Stimulated activated CD4-positive, alpha-beta T cell treated with anti-CD3 and anti-CD28 coated beads, Interleukin-1b, Interleukin-23, amount 100 ng/mL, for 4 hours (primary cell): Measurements from ENCODE around the gene ZFP64.
A peak's percentile ranks its signal among the peaks of the same experiment; 100 is the strongest.
"Not testable (repeated sequence)": the region's sequence is repeated elsewhere in the genome, so short reads cannot be mapped to it uniquely, and the experiment has no call there.

Source experiments
- DNase-seq, 2 donors: peaks; one replicate each; pipeline ENCODE4 v3.0.0-alpha.2; 2020; ENCODE audit warnings: low read depth in 2 of 2

ZFP64 gene

GRCh38 chr20:52160049-52160570 is 31.5 kb downstream of the ZFP64 start:
- DNase-seq, result no peak

DNA sequence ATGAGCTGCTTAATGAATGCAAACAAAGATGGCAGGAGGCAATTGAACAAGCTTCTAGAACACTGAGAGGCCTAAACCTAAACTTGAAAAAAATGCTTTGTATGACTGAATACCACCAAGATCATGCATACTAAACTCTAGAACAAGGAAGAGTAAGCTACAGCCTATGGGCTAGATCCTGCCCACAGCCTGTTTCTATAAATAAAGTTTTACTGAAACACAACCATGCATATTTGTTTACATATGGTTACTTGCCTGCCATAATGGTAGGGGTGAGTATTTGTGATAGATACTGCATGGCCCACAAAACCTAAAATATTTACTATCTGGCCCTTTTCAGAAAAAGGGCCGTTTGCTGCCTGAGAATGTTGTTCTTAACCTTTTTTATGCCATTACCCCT is 37.0 kb downstream of the ZFP64 start:
- no peak for DNase-seq

DNA sequence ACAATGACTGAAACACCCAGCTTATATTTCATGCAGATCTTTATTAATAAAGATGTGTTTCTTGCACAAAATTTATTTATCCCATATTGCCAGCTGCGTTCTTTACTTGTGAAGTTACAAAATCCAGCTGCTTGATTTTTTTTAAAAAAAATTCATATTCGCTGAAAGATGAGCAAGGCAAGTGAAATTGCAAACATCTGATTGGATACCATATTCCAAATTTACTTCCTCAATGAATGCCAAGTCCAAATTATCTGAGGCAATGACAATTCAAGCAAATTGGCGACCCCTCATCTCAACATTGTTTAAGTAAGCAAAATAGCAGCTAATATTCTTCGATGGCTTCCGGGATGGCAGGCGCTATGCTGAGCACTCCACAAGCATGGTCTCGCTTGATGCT is 37.7 kb downstream of the ZFP64 start:
- DNase-seq, result no peak

DNA sequence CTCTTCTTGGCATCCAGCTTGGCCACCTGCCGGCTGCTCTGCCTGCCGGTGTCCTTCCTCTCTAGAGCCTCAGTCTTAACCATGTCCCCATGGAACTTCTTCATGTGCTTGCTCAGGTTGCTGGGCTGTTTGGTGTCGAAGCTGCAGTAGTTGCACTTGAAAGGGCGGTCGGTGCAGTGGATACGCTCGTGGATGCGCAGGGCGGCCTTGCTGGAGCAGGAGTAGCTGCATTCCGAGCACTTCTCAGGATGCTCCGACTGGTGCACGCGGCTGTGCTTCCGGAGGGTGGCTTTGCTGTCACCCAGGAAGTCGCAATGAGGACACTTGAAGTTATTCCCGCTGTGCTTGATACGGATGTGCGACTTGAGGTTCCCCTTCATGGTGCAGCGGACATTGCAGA is 38.7 kb downstream of the ZFP64 start:
- no peak for DNase-seq

DNA sequence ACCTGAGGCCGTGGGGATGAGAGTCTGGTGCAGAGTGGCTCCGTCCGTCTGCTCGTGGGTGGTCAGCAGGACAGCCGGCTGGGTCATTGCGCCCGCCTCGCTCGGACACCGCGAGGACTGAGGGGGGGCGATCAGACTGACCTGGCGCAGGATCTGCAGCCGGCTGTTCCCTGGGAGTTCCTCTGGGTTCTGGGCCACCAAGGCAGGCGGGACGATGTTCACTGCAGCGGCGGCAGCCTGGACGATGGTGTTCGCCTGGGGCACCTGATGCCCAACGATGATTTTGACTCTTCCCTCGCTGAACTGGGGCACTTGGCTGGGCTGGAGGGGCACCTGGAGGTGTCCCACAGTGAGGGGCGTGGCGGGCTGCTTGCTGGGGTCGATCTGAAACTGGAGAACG is 39.2 kb downstream of the ZFP64 start:
- no peak for DNase-seq

DNA sequence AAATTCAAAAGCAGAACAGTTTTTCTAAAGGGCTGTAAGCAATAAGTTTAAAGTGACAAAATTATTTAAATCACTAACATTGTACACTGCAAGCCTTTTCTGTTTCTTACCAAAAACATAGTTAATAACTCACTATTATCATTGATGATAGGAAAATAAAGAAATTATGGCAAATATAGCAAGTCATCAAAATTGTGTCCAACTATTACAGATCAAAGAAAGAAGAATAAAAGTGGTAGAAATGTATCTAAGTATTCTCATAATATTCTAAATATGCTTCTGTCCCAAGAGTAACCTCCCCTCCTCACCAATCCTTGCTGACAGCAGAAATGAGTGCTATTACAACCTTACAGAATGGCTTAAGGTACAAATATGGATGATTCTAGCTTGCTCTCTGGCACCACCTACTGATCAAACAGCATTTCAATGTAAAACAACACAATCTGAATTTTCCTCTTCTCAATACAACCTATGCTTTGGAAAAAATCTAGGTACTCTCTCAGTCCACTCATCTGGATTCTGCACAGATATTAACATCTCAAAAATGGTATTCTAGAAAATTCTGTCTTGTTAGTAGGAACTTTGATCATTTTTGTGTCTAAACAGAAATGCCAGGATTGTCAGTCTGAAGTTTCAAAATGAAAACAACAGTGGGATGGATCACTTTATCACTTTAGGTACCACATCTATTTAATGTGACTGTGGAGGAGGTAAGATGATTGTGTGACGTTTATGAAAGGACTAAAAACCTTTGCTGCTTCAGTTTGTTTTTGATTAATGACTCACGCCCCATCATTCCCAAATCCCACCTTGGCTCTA is 40.9 kb downstream of the ZFP64 start:
- DNase-seq, result peak in 1 of 2 donors; percentile 21

- DNase-seq, result no peak
Observed at GRCh38 chr20:52145587-52145986, 46.0 kb downstream of the ZFP64 start.

DNA sequence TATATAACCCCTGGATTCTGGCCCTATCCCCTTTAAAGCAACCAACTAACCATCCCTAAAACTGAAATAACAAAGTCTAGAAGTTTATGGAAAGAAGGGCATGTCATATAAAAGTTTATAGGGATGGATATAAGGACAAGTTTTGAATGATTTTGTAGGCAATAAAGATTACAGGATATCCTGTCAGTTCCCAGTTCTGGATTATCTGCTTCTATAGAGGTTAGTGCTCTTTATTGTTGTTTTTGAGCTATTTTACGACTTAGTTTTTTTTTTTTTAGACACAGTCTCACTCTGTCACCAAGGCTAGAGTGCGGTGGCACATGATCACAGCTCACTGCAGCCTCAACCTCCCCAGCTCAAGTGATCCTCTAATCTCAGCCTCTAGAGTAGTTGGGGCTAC is 48.3 kb downstream of the ZFP64 start:
- no peak for DNase-seq

DNA sequence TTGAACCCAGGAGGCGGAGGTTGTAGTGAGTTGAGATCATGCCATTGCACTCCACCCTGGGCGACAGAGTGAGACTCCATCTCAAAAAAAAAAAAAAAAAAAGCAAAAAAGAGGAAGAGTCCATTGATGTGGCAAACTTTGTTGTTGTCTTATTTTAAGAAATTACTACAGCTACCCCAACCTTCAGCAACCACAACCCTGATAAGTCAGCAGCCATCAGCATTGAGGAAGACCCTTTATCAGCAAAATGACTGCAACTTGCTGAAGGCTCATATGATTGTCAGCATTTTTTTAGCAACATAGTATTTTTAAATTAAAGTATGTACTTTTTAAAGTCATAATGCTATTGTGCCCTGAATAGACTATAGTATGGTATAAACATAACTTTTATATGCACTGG is 48.8 kb downstream of the ZFP64 start:
- DNase-seq, result no peak

- DNase-seq, result no peak
Observed at GRCh38 chr20:52139986-52140385, 51.6 kb downstream of the ZFP64 start.

- DNase-seq, result no peak
Observed at GRCh38 chr20:52137850-52138249, 53.7 kb downstream of the ZFP64 start.

GRCh38 chr20:52133714-52134113 is 57.9 kb downstream of the ZFP64 start:
- DNase-seq, result not testable (repeated sequence)

GRCh38 chr20:52132337-52132736 is 59.2 kb downstream of the ZFP64 start:
- DNase-seq, result no peak

- DNase-seq, result no peak
Observed at GRCh38 chr20:52131048-52131643, 60.4 kb downstream of the ZFP64 start.

- no peak for DNase-seq
Observed at GRCh38 chr20:52130406-52130805, 61.2 kb downstream of the ZFP64 start.

DNA sequence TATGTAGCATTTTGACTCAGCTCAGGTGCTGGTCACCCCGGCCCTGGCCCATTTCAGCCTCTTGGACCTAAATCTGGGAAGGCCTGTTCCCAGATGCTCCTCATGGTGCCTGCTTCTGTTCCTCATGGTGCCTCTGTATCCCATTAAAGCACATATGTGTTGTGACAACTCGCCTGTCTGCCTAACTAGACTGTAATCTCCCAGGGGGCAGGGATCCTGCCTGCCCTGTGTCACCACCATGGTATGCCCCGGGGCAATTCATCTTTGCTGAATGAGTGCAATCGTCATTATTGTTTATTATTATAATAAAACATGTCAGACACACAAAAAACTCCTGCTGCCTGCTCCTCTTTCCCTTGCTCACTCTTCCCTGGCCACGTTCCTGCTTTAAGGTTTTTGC is 62.0 kb downstream of the ZFP64 start:
- no peak for DNase-seq

DNA sequence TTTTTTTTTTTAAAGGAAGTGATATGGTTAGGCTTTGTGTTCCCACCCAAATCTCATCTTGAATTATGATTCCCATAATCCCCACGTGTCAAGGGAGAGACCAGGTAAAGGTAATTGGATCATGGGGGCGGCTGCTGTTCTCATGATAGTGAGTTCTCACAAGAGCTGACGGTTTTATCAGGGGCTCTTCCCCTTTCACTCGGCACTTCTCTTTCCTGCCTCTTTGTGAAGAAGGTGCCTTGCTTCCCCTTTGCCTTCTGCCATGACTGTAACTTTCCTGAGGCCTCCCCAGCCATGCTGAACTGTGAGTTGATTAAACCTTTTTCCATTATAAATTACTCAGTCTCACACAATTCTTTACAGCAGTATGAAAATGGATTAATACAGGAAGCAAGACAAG is 64.3 kb downstream of the ZFP64 start:
- no peak for DNase-seq

DNA sequence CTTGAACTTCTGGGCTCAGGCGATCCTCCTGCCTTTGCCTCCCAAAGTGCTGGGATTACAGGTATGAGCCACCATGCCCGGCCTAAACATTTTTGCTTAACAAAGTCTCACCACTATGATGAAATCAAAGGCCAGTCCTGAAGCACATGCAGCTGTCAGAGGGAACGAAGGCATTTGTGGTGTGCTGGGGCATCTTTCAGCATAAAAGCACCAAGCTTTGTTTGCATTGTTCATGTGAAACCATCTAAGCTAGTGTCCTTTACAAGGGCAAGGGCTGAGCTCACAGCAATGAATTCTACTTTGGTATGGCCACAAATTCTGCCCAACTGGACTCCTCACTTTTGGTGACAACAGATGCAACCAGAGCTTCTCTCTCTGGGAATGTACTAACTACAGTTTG is 66.8 kb downstream of the ZFP64 start:
- DNase-seq, result no peak

GRCh38 chr20:52118696-52119095 is 72.9 kb downstream of the ZFP64 start:
- DNase-seq, result no peak

DNA sequence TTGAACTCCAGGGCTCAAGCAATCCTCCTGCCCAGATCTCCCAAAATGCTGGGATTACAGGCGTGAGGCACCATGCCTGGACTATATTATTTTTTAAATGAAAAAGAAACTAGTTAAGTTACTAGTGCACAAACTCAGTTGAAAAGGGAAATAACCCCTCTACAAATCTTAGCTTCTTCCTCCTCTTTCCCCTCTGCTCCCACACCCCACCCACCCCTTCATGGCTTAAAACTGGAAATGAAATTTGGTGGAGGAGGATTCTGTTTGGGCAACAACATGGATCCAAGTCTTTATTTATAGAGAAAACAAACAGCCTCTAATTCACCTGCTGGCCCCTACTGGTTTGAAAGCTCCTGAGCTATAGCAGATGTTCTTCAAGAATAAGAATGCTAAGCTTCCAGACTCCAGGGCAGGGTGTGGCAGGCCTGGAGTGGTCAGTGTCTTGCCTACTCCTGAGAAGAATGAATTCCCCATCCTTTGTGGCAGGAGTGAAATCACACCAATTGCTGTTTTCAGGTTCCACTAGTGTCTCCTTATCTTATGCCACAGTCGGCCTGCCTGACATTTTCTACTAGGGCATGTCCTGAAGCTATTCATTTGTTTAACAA is 73.5 kb downstream of the ZFP64 start:
- no peak for DNase-seq

DNA sequence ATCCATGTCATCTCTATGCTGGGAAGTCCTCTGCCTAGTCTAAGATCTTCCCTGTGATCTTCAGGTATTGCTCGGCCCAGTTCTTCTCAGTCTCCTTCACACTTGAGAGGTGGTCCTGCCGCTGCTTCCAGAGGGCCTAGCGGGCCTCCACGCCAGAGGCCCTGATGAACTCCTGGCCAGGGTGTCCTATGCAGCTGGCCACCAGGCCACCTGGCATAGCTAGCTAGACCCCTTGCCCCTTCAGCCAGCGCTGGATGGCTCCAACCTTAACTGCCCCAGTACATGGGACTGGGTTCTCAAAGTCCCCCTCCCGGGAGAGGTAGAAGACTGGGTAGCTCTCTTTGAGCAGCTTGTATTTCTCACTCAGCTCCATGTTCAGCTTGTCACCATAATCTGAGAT is 81.1 kb downstream of the ZFP64 start:
- no peak for DNase-seq

DNA sequence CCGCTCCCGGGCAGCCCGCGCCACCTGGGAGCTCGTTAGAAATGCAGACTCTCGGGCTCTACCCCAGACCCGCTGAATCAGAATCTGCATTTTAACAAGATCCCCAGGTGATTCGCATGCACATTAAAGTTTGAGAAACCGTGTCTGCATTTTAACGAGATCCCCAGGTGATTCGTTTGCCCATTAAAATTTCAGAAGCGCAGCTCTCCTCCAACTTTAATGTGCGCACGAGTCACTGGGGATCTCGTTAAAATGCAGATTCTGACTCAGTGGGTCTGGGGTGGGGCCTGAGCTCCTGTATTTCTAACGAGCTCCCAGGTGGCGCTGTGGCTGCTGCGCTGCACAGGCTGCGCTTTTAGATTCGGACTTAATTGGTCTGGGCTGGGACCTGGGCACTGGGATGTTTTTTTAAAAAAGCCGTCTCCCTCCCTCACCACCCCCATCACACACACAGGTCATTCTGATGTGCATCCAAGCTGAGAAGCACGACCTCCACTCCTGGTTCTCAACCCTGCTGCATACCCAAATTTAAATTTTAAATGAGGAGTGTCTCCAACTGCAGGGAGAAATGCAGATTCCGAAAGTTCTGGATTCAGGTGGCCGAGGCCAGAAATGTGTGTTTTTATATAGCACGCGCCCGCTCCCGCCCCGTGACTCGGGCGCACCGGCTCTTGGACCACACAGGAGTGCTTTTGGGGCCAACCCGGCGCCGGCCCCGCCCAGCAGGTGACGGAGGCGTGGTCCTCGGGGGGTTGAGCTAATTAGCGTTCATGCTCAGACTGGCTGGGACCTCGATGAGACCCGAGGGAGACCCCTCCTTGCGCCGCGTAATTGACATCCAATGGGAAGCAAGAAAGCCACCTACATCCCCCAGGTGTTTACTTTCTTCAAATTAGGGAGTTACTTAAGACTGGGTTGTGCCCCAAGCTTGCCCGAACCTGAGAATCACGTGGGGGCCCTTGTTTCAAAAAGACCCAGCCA is 85.8 kb downstream of the ZFP64 start:
- no peak for DNase-seq
